ENCODE data around the gene LRRC31.

GRCh38 chr3:169847896-169848295, 21.8 kb downstream of the LRRC31 start:
- TF ChIP-seq CTCF (IDR thresholded peaks at IDR 0.05) (no peak), POLR2A (IDR thresholded peaks at IDR 0.05) (no peak), POLR2AphosphoS5 (IDR thresholded peaks at IDR 0.05) (no peak)
